Measurements from ENCODE around the gene CLSTN2. TPM values are rescaled to one million over a fixed set of nuclear protein-coding genes. Genes with fewer than 3 reads are reported as not detected.

CLSTN2 gene
- total and polyA plus RNA-seq, 4 donors: 0.09 to 2.2 (median 0.55) TPM

DNA sequence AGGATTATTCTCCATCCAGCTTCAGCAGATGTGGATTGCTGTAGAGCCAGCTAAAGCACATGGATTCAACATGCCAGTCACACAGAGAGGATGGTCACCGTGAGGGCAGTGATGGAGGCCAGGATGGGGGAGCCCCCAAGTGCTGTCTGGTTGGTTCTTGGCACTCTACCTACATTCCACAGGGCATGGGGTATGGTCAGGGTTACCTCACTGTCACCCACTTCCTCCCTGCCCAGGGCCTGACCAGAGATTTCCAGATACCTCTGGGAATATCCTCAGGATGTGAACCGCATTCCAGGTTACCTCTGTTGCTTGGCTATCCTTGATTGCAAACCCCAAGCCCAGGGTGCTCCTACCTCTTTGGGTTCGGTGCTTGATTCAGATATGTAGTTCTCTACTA is 595.6 kb downstream of the CLSTN2 start:
- no peak overlapping the region for H3K27ac ChIP-seq (ENCODE audit: low read depth in 1 of 2, low read length in 2 of 2)
- H3K27me3 ChIP-seq (ENCODE audit: control insufficient read depth in 4 of 4, insufficient read depth in 4 of 4, low read length in 3 of 4): no peaks in the 10 kb centered on the region
- no peak overlapping the region for H3K4me3 ChIP-seq (ENCODE audit: low read depth in 1 of 3, low read length in 3 of 3)
- WGBS: 90% methylated on average over 3 of the region's 3 CpGs
- DNase-seq (ENCODE audit: low spot score): no peak
- peaks cover 0 to 12% (median 1%) of the 10 kb centered on the region in 4 donors for H3K9me3 ChIP-seq (ENCODE audit: control insufficient read depth in 4 of 4, low read length in 3 of 4)
- no peak overlapping the region for H3K9ac ChIP-seq (ENCODE audit: low read depth in 1 of 2, low read length in 2 of 2)
- no peaks in the 10 kb centered on the region for H3K36me3 ChIP-seq (ENCODE audit: control insufficient read depth in 4 of 4, insufficient read depth in 3 of 4, low read depth in 1 of 4, low read length in 3 of 4)
- no peaks in the 10 kb centered on the region for H3K4me1 ChIP-seq (ENCODE audit: control insufficient read depth in 4 of 4, insufficient read depth in 4 of 4, low read length in 3 of 4)
- TF ChIP-seq GABPA (IDR thresholded peaks at IDR 0.05 in 1 of 2, conservative IDR thresholded peaks at IDR 0.05 in 1 of 2) (no peak), EGR1 (IDR thresholded peaks at IDR 0.05; ENCODE audit: low read depth in 2 of 2) (no peak), TAF1 (conservative IDR thresholded peaks at IDR 0.05) (no peak), RXRA (IDR thresholded peaks at IDR 0.05) (no peak), NR2F2 (IDR thresholded peaks at IDR 0.05) (no peak), FOXA1 (IDR thresholded peaks at IDR 0.05) (no peak), RAD21 (IDR thresholded peaks at IDR 0.05) (no peak), HNF4G (IDR thresholded peaks at IDR 0.05) (no peak), JUND (IDR thresholded peaks at IDR 0.05) (no peak)
- TF ChIP-seq, protein P1, sequence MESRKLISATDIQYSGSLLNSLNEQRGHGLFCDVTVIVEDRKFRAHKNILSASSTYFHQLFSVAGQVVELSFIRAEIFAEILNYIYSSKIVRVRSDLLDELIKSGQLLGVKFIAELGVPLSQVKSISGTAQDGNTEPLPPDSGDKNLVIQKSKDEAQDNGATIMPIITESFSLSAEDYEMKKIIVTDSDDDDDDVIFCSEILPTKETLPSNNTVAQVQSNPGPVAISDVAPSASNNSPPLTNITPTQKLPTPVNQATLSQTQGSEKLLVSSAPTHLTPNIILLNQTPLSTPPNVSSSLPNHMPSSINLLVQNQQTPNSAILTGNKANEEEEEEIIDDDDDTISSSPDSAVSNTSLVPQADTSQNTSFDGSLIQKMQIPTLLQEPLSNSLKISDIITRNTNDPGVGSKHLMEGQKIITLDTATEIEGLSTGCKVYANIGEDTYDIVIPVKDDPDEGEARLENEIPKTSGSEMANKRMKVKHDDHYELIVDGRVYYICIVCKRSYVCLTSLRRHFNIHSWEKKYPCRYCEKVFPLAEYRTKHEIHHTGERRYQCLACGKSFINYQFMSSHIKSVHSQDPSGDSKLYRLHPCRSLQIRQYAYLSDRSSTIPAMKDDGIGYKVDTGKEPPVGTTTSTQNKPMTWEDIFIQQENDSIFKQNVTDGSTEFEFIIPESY (IDR thresholded peaks at IDR 0.05): no peak
- TF ChIP-seq, protein P2, sequence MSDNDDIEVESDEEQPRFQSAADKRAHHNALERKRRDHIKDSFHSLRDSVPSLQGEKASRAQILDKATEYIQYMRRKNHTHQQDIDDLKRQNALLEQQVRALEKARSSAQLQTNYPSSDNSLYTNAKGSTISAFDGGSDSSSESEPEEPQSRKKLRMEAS (IDR thresholded peaks at IDR 0.05): no peak
- TF ChIP-seq, protein P3, sequence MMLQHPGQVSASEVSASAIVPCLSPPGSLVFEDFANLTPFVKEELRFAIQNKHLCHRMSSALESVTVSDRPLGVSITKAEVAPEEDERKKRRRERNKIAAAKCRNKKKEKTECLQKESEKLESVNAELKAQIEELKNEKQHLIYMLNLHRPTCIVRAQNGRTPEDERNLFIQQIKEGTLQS (IDR thresholded peaks at IDR 0.05): no peak
- TF ChIP-seq, protein P4, sequence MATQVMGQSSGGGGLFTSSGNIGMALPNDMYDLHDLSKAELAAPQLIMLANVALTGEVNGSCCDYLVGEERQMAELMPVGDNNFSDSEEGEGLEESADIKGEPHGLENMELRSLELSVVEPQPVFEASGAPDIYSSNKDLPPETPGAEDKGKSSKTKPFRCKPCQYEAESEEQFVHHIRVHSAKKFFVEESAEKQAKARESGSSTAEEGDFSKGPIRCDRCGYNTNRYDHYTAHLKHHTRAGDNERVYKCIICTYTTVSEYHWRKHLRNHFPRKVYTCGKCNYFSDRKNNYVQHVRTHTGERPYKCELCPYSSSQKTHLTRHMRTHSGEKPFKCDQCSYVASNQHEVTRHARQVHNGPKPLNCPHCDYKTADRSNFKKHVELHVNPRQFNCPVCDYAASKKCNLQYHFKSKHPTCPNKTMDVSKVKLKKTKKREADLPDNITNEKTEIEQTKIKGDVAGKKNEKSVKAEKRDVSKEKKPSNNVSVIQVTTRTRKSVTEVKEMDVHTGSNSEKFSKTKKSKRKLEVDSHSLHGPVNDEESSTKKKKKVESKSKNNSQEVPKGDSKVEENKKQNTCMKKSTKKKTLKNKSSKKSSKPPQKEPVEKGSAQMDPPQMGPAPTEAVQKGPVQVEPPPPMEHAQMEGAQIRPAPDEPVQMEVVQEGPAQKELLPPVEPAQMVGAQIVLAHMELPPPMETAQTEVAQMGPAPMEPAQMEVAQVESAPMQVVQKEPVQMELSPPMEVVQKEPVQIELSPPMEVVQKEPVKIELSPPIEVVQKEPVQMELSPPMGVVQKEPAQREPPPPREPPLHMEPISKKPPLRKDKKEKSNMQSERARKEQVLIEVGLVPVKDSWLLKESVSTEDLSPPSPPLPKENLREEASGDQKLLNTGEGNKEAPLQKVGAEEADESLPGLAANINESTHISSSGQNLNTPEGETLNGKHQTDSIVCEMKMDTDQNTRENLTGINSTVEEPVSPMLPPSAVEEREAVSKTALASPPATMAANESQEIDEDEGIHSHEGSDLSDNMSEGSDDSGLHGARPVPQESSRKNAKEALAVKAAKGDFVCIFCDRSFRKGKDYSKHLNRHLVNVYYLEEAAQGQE (IDR thresholded peaks at IDR 0.05): no peak
- TF ChIP-seq, protein P5, sequence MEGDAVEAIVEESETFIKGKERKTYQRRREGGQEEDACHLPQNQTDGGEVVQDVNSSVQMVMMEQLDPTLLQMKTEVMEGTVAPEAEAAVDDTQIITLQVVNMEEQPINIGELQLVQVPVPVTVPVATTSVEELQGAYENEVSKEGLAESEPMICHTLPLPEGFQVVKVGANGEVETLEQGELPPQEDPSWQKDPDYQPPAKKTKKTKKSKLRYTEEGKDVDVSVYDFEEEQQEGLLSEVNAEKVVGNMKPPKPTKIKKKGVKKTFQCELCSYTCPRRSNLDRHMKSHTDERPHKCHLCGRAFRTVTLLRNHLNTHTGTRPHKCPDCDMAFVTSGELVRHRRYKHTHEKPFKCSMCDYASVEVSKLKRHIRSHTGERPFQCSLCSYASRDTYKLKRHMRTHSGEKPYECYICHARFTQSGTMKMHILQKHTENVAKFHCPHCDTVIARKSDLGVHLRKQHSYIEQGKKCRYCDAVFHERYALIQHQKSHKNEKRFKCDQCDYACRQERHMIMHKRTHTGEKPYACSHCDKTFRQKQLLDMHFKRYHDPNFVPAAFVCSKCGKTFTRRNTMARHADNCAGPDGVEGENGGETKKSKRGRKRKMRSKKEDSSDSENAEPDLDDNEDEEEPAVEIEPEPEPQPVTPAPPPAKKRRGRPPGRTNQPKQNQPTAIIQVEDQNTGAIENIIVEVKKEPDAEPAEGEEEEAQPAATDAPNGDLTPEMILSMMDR (IDR thresholded peaks at IDR 0.05; ENCODE audit: low read depth, low read length, missing input control): no peak

DNA sequence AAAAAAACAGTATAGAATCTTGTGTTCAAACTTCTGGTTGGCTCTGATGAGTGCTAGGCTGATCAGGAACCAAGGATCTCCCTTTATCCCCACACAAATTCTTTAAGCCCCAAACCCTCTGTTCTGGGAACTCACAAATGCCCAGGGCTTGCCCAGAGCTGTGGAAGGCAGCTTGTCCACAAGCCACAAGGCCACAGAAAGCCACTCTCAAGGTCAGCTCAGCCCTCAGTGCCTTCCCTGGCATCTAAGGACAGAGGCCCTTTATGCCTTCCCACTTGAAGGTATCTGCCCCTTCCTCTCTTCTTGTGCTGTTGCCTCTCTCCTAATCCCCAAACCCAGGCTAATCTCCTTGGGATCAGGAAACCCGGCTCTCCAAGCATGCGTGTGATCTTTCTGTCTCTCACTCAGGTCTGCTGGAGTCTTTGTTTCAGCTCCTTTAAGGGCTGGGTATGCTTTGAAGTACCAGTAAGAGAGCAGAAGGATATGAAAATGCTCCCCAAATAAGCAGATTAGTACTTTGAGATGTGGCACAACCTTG is 597.9 kb downstream of the CLSTN2 start:
- H3K27me3 ChIP-seq (ENCODE audit: control insufficient read depth in 4 of 4, insufficient read depth in 4 of 4, low read length in 3 of 4): no peaks in the 10 kb centered on the region
- H3K9ac ChIP-seq (ENCODE audit: low read depth in 1 of 2, low read length in 2 of 2): no peak overlapping the region
- H3K4me1 ChIP-seq (ENCODE audit: control insufficient read depth in 4 of 4, insufficient read depth in 4 of 4, low read length in 3 of 4): no peaks in the 10 kb centered on the region
- WGBS: 76% methylated on average over 2 of the region's 2 CpGs
- DNase-seq (ENCODE audit: low spot score): no peak
- no peak overlapping the region for H3K4me3 ChIP-seq (ENCODE audit: low read depth in 1 of 3, low read length in 3 of 3)
- no peaks in the 10 kb centered on the region for H3K36me3 ChIP-seq (ENCODE audit: control insufficient read depth in 4 of 4, insufficient read depth in 3 of 4, low read depth in 1 of 4, low read length in 3 of 4)
- H3K27ac ChIP-seq (ENCODE audit: low read depth in 1 of 2, low read length in 2 of 2): no peak overlapping the region
- H3K9me3 ChIP-seq (ENCODE audit: control insufficient read depth in 4 of 4, low read length in 3 of 4): peaks cover 0 to 12% (median 1%) of the 10 kb centered on the region in 4 donors
- TF ChIP-seq FOXA2 (IDR thresholded peaks at IDR 0.05): no peak
- no peak for TF ChIP-seq EGR1 (IDR thresholded peaks at IDR 0.05; ENCODE audit: low read depth in 2 of 2)
- TF ChIP-seq, protein P3 (IDR thresholded peaks at IDR 0.05): no peak
- TF ChIP-seq, protein P5 (IDR thresholded peaks at IDR 0.05; ENCODE audit: low read depth, low read length, missing input control): no peak
- TF ChIP-seq, protein P1 (IDR thresholded peaks at IDR 0.05): no peak
- TF ChIP-seq GABPA (IDR thresholded peaks at IDR 0.05 in 1 of 2, conservative IDR thresholded peaks at IDR 0.05 in 1 of 2): no peak
